Liver (tissue), 9 donors: Measurements from ENCODE around the gene CGAS. TPM values are rescaled to one million over a fixed set of nuclear protein-coding genes. Genes with fewer than 3 reads are reported as not detected.
"Not testable (repeated sequence)": the region's sequence is repeated elsewhere in the genome, so short reads cannot be mapped to it uniquely, and the experiment has no call there.

Experiments used
- DNase-seq: peaks from one replicate; pipeline ENCODE4 v3.0.0-alpha.2; 2017; ENCODE audit warnings: low spot score
- H3K27ac ChIP-seq, 2 donors: one replicate each; pipeline ENCODE4 v1.7.0; 2013; ENCODE audit warnings: inconsistent platforms in 2 of 2, low read length in 2 of 2, control low read depth in 1 of 2, low read depth in 1 of 2, mild to moderate bottlenecking in 1 of 2
- H3K27me3 ChIP-seq, 4 donors: one replicate each; pipeline versions ENCODE4 v1.6.1 to v1.7.0; 2013; ENCODE audit warnings: low read length in 3 of 4, inconsistent platforms in 1 of 4, mild to moderate bottlenecking in 1 of 4, moderate library complexity in 1 of 4; ENCODE audit not compliant: control insufficient read depth in 4 of 4, insufficient read depth in 4 of 4
- H3K36me3 ChIP-seq, 4 donors: one replicate each; pipeline versions ENCODE4 v1.6.1 to v1.7.0; 2013; ENCODE audit warnings: low read length in 3 of 4, mild to moderate bottlenecking in 3 of 4, low read depth in 1 of 4, moderate library complexity in 1 of 4; ENCODE audit not compliant: control insufficient read depth in 4 of 4, insufficient read depth in 3 of 4
- H3K4me1 ChIP-seq, 4 donors: one replicate each; pipeline versions ENCODE4 v1.6.1 to v1.7.0; 2013; ENCODE audit warnings: low read length in 3 of 4, mild to moderate bottlenecking in 3 of 4, moderate library complexity in 1 of 4; ENCODE audit not compliant: control insufficient read depth in 4 of 4, insufficient read depth in 4 of 4
- H3K4me3 ChIP-seq, 3 donors: one replicate each; pipeline versions ENCODE4 v1.6.1 to v1.7.0; 2013; ENCODE audit warnings: low read length in 3 of 3, control low read depth in 1 of 3, low read depth in 1 of 3, mild to moderate bottlenecking in 1 of 3
- H3K9ac ChIP-seq, 2 donors: one replicate each; pipeline ENCODE4 v1.7.0; 2013; ENCODE audit warnings: low read length in 2 of 2, mild to moderate bottlenecking in 2 of 2, moderate library complexity in 2 of 2, control low read depth in 1 of 2, low read depth in 1 of 2
- H3K9me3 ChIP-seq, 4 donors: one replicate each; pipeline versions ENCODE4 v1.6.1 to v1.7.0; 2013; ENCODE audit warnings: low read length in 3 of 4; ENCODE audit not compliant: control insufficient read depth in 4 of 4
- EGR1 ChIP-seq, 2 donors: IDR thresholded peaks; 2 replicates each; pipeline ENCODE4 v1.6.1; 2016 to 2018; ENCODE audit warnings: antibody characterized with exemption in 2 of 2, low read depth in 2 of 2
- FOXA2 ChIP-seq: IDR thresholded peaks from 2 replicates; pipeline ENCODE4 v1.6.1; 2016; ENCODE audit warnings: antibody characterized with exemption
- HNF4A ChIP-seq, 2 donors: conservative IDR thresholded peaks; 2 replicates each; pipeline ENCODE4 v1.6.1; 2016; ENCODE audit warnings: antibody characterized with exemption in 2 of 2, mild to moderate bottlenecking in 2 of 2
- HNF4G ChIP-seq: IDR thresholded peaks from 2 replicates; pipeline ENCODE4 v1.6.1; 2016; ENCODE audit warnings: antibody characterized with exemption
- JUND ChIP-seq, 2 donors: IDR thresholded peaks; 2 replicates each; pipeline ENCODE4 v1.6.1; 2016; ENCODE audit warnings: antibody characterized with exemption in 2 of 2
- NR2F2 ChIP-seq: IDR thresholded peaks from 2 replicates; pipeline ENCODE4 v1.6.1; 2016; ENCODE audit warnings: antibody characterized with exemption
- RAD21 ChIP-seq, 2 donors: IDR thresholded peaks; 2 replicates each; pipeline ENCODE4 v1.6.1; 2016; ENCODE audit warnings: antibody characterized with exemption in 2 of 2, mild to moderate bottlenecking in 2 of 2
- RXRA ChIP-seq, 2 donors: IDR thresholded peaks; 2 replicates each; pipeline ENCODE4 v1.6.1; 2017 to 2018; ENCODE audit warnings: antibody characterized with exemption in 2 of 2, mild to moderate bottlenecking in 1 of 2
- SP1 ChIP-seq: IDR thresholded peaks from 2 replicates; pipeline ENCODE4 v1.6.1; 2018; ENCODE audit warnings: antibody characterized with exemption, mild to moderate bottlenecking
- TAF1 ChIP-seq: conservative IDR thresholded peaks from 2 replicates; pipeline ENCODE4 v1.6.1; 2016; ENCODE audit warnings: antibody characterized with exemption, mild to moderate bottlenecking
- YY1 ChIP-seq: IDR thresholded peaks from 2 replicates; pipeline ENCODE4 v1.6.1; 2016; ENCODE audit warnings: antibody characterized with exemption, mild to moderate bottlenecking
- WGBS: extraction: QIAGEN DNeasy Blood & Tissue Kit; methylation state at CpG from one replicate; pipeline ENCODE4 v1.1.7; 2013; 5-methylcytosine and 5-hydroxymethylcytosine counted together
- polyA plus RNA-seq, 2 donors: library from polyadenylated mRNA; stranded (reverse) in 1 of 2; unstranded in 1 of 2; fragments of 200-250 nt in 1 of 2; fragments of >200 nt in 1 of 2; fragmentation: Nextera tagmentation in 1 of 2; extraction: Ambion mirVana in 1 of 2; gene quantifications; one replicate each; pipeline versions ENCODE4 v1.2.1 to v1.2.3, GENCODE V29; 2013 to 2015
- total RNA-seq, 2 donors: library from RNA; depleted of rRNA; stranded (reverse); fragments of >200 nt; gene quantifications; one replicate each; pipeline ENCODE4 v1.2.3, GENCODE V29; 2014
- TF ChIP-seq, protein P1 (sequence below): fragments of 150-350 bp; IDR thresholded peaks from 2 replicates; pipeline ENCODE4 v1.5.1; 2017; ENCODE audit warnings: improper control_type of control experiment, low read depth, low read length; ENCODE audit not compliant: missing input control
- TF ChIP-seq, protein P2 (sequence below): IDR thresholded peaks from 2 replicates; pipeline ENCODE4 v1.6.1; 2016; ENCODE audit warnings: antibody characterized with exemption
- TF ChIP-seq, protein P3 (sequence below): IDR thresholded peaks from 2 replicates; pipeline ENCODE4 v1.6.1; 2016; ENCODE audit warnings: antibody characterized with exemption
- TF ChIP-seq, protein P4 (sequence below): IDR thresholded peaks from 2 replicates; pipeline ENCODE4 v1.6.1; 2016; ENCODE audit warnings: antibody characterized with exemption
- donor health status: healthy.
- donor health status: healthy.
- donor health status: healthy.
- donor health status: healthy.
- donor health status: healthy.

Gene CGAS
- total and polyA plus RNA-seq, 4 donors, result 0.36 to 4.9 (median 1.2) TPM

DNA sequence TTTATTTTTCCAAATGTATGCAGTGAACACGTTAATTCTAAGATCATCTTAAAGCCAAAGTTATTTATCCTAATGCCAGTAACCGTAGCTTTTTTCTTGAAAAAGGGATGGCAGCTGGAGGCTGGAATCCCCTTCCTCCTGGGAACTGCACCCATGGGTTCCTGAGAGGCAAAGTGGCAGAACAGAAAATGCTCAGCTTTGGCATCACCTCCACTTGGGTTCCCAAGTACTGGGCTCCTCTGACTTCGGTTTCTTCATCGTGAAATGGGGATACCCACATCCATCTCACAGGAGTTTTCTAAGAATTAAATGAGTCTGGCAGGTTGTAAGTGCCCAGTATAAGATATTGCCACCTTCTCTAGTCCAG, 63.7 kb downstream of the CGAS start:
- 53% methylated on average over 4 of the region's 4 CpGs for WGBS
- Histone ChIP-seq H3K9me3 (no peaks in the 10 kb centered on the region), H3K4me3 (peak overlapping the region; percentile 44 to 56 (median 54)), H3K36me3 (no peaks in the 10 kb centered on the region), H3K27ac (no peak overlapping the region), H3K4me1 (peaks cover 2 to 11% (median 6%) of the 10 kb centered on the region in 4 donors), H3K9ac (no peak overlapping the region), H3K27me3 (no peaks in the 10 kb centered on the region)
- no peak for DNase-seq
- no peak for TF ChIP-seq NR2F2
- TF ChIP-seq HNF4A (conservative IDR thresholded peaks at IDR 0.05), result no peak
- TF ChIP-seq EGR1 (IDR thresholded peaks at IDR 0.05; ENCODE audit: low read depth in 2 of 2), result no peak
- TF ChIP-seq, protein P1, sequence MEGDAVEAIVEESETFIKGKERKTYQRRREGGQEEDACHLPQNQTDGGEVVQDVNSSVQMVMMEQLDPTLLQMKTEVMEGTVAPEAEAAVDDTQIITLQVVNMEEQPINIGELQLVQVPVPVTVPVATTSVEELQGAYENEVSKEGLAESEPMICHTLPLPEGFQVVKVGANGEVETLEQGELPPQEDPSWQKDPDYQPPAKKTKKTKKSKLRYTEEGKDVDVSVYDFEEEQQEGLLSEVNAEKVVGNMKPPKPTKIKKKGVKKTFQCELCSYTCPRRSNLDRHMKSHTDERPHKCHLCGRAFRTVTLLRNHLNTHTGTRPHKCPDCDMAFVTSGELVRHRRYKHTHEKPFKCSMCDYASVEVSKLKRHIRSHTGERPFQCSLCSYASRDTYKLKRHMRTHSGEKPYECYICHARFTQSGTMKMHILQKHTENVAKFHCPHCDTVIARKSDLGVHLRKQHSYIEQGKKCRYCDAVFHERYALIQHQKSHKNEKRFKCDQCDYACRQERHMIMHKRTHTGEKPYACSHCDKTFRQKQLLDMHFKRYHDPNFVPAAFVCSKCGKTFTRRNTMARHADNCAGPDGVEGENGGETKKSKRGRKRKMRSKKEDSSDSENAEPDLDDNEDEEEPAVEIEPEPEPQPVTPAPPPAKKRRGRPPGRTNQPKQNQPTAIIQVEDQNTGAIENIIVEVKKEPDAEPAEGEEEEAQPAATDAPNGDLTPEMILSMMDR, result no peak
- TF ChIP-seq YY1, result no peak
- TF ChIP-seq RXRA (IDR thresholded peaks at IDR 0.05), result no peak
- TF ChIP-seq JUND (IDR thresholded peaks at IDR 0.05), result no peak
- no peak for TF ChIP-seq HNF4G
- no peak for TF ChIP-seq RAD21 (IDR thresholded peaks at IDR 0.05)

DNA sequence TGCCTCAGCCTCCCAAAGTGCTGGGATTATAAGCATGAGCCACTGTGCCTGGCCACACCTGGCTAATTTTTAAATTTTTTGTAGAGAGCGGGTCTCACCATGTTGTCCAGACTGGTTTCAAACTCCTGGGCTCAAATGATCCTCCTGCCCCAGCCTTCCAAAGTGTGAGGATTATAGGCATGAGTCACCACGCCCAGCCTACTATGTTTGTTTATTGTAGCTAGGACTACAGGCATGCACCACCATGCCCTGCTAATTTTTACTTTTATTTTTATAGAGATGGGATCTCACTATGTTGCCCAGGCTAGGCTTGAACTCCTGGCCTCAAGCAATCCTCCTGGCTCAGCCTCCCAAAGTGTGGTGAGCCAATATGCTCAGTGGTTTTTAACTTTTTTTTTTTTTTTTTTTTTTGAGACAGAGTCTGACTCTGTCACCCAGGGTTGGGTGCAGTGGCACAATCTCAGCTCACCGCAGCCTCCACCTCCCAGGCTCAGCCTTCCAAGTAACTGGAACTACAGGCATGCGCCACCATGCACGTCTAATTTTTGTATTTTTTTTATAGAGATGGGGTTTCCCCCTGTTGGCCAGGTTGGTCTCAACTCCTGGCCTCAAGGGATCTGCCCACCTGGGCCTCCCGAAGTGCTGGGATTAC, 69.5 kb downstream of the CGAS start:
- no peak for DNase-seq
- Histone ChIP-seq H3K9ac (no peak overlapping the region), H3K36me3 (no peaks in the 10 kb centered on the region), H3K9me3 (no peaks in the 10 kb centered on the region), H3K27ac (no peak overlapping the region), H3K4me1 (peaks cover 0 to 2% (median 0%) of the 10 kb centered on the region in 4 donors), H3K27me3 (no peaks in the 10 kb centered on the region), H3K4me3 (no peak overlapping the region)
- 87% methylated on average over 6 of the region's 6 CpGs for WGBS
- TF ChIP-seq RAD21 (IDR thresholded peaks at IDR 0.05) (no peak), EGR1 (IDR thresholded peaks at IDR 0.05; ENCODE audit: low read depth in 2 of 2) (no peak), JUND (IDR thresholded peaks at IDR 0.05) (no peak), SP1 (no peak), HNF4G (no peak), NR2F2 (no peak), YY1 (no peak), FOXA2 (no peak), TAF1 (no peak)
- TF ChIP-seq, protein P1, result no peak
- TF ChIP-seq, protein P2, sequence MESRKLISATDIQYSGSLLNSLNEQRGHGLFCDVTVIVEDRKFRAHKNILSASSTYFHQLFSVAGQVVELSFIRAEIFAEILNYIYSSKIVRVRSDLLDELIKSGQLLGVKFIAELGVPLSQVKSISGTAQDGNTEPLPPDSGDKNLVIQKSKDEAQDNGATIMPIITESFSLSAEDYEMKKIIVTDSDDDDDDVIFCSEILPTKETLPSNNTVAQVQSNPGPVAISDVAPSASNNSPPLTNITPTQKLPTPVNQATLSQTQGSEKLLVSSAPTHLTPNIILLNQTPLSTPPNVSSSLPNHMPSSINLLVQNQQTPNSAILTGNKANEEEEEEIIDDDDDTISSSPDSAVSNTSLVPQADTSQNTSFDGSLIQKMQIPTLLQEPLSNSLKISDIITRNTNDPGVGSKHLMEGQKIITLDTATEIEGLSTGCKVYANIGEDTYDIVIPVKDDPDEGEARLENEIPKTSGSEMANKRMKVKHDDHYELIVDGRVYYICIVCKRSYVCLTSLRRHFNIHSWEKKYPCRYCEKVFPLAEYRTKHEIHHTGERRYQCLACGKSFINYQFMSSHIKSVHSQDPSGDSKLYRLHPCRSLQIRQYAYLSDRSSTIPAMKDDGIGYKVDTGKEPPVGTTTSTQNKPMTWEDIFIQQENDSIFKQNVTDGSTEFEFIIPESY, result no peak
- TF ChIP-seq, protein P3, sequence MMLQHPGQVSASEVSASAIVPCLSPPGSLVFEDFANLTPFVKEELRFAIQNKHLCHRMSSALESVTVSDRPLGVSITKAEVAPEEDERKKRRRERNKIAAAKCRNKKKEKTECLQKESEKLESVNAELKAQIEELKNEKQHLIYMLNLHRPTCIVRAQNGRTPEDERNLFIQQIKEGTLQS, result no peak
- TF ChIP-seq, protein P4, sequence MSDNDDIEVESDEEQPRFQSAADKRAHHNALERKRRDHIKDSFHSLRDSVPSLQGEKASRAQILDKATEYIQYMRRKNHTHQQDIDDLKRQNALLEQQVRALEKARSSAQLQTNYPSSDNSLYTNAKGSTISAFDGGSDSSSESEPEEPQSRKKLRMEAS, result no peak

DNA sequence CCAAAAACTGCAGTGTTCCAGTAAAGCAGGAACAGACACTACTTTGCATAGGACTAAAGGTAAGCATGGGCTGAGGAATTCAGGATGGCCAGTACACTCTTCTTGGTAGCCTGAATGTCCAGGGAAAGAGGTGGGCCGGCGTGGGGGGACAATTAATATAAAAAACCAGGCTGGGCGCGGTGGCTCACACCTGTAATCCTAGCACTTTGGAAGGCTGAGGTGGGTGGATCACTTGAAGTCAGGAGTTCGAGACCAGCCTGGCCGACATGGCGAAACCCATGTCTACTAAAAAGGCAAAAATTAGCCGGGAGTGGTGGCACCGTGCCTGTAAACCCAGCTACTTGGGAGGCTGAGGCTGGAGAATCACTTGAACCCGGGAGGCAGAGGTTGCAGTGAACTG, 70.6 kb downstream of the CGAS start:
- not testable (repeated sequence) for H3K9ac ChIP-seq, H3K36me3 ChIP-seq, H3K27me3 ChIP-seq, H3K4me1 ChIP-seq, H3K4me3 ChIP-seq, DNase-seq, H3K9me3 ChIP-seq, H3K27ac ChIP-seq
- WGBS, result 94% methylated on average over 10 of the region's 10 CpGs
